ENCODE data around the gene MAGEC1. TPM values are rescaled to one million over a fixed set of nuclear protein-coding genes. Genes with fewer than 3 reads are reported as not detected.
"Not testable (repeated sequence)": the region's sequence is repeated elsewhere in the genome, so short reads cannot be mapped to it uniquely, and the experiment has no call there.

MAGEC1 gene
- polyA plus RNA-seq, 1 donor from 2014 or later: not detected

DNA sequence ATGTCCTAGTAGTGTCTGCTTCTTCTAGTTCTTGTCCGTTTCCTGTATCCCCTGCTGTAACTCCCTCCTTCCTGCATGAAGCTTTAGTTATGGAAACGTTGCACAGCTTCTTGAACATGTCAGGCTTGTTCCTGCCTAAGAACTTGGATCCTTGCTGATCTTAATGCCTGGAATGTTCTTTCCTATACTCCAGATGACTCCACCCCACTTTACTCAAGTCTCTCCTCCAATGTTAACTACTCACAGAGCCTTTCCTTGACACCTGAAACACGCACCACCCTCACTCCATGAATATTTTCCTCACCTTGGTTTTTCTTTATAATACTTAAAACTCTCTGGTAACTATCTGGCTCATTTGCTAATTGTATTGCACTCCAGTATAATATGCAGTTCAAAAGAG, 46.2 kb upstream of the MAGEC1 start:
- Histone ChIP-seq H3K9me2 (ENCODE audit: insufficient read depth, low read length) (no peaks in the 10 kb centered on the region), H3K27ac (ENCODE audit: low read length) (no peak overlapping the region), H3K36me3 (ENCODE audit: insufficient read depth, low read length) (no peaks in the 10 kb centered on the region), H4K20me1 (ENCODE audit: insufficient read depth) (no peaks in the 10 kb centered on the region), H3K79me2 (replicated peaks; ENCODE audit: insufficient read depth, low read length) (no peaks in the 10 kb centered on the region), H3K9me3 (ENCODE audit: low read length) (no peaks in the 10 kb centered on the region), H3F3A (ENCODE audit: insufficient read depth, low read length, poor library complexity, severe bottlenecking) (no peaks in the 10 kb centered on the region), H3K4me3 (ENCODE audit: low read length) (no peak overlapping the region), H2AFZ (ENCODE audit: low read depth, low read length) (no peak overlapping the region), H3K9ac (ENCODE audit: low read length) (no peak overlapping the region), H3K27me3 (ENCODE audit: insufficient read depth, low read depth, low read length) (no peaks in the 10 kb centered on the region), H3K4me2 (ENCODE audit: low read length) (no peak overlapping the region)
- TF ChIP-seq TAF1 (IDR thresholded peaks at IDR 0.05; ENCODE audit: low read depth): no peak
- no peak for TF ChIP-seq EZH2 (IDR thresholded peaks at IDR 0.05; ENCODE audit: borderline replicate concordance, insufficient read depth, low read length, poor library complexity, severe bottlenecking)
- no peak for TF ChIP-seq SMC3 (conservative IDR thresholded peaks at IDR 0.05; ENCODE audit: poor library complexity)
- TF ChIP-seq, protein P1, sequence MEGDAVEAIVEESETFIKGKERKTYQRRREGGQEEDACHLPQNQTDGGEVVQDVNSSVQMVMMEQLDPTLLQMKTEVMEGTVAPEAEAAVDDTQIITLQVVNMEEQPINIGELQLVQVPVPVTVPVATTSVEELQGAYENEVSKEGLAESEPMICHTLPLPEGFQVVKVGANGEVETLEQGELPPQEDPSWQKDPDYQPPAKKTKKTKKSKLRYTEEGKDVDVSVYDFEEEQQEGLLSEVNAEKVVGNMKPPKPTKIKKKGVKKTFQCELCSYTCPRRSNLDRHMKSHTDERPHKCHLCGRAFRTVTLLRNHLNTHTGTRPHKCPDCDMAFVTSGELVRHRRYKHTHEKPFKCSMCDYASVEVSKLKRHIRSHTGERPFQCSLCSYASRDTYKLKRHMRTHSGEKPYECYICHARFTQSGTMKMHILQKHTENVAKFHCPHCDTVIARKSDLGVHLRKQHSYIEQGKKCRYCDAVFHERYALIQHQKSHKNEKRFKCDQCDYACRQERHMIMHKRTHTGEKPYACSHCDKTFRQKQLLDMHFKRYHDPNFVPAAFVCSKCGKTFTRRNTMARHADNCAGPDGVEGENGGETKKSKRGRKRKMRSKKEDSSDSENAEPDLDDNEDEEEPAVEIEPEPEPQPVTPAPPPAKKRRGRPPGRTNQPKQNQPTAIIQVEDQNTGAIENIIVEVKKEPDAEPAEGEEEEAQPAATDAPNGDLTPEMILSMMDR (IDR thresholded peaks at IDR 0.05; ENCODE audit: poor library complexity, severe bottlenecking): no peak

DNA sequence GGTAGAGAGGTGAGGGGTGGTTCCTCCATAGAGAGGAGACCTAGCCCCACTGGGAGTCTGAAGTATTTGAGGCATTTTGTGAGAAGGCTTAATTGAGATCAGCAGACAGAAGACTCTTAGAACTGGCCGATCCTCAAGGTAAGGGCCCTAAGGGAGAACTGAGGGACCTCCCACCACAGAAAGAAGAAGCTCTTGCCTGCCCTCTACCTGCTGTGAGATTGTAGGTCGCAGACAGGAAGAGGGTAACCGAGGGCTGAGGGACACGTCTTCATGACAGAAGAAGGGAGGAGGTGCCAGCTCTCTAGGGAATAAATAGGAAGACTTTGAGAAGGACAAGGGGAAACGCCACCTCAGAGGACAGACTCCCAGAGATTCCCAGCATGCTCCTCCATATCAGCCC, 24.1 kb upstream of the MAGEC1 start:
- TF ChIP-seq RAD21 (conservative IDR thresholded peaks at IDR 0.05) (no peak), MXI1 (conservative IDR thresholded peaks at IDR 0.05; ENCODE audit: poor library complexity, severe bottlenecking) (no peak), TAF1 (IDR thresholded peaks at IDR 0.05; ENCODE audit: low read depth) (no peak), EZH2 (IDR thresholded peaks at IDR 0.05; ENCODE audit: borderline replicate concordance, insufficient read depth, low read length, poor library complexity, severe bottlenecking) (no peak)
- TF ChIP-seq, protein P2, sequence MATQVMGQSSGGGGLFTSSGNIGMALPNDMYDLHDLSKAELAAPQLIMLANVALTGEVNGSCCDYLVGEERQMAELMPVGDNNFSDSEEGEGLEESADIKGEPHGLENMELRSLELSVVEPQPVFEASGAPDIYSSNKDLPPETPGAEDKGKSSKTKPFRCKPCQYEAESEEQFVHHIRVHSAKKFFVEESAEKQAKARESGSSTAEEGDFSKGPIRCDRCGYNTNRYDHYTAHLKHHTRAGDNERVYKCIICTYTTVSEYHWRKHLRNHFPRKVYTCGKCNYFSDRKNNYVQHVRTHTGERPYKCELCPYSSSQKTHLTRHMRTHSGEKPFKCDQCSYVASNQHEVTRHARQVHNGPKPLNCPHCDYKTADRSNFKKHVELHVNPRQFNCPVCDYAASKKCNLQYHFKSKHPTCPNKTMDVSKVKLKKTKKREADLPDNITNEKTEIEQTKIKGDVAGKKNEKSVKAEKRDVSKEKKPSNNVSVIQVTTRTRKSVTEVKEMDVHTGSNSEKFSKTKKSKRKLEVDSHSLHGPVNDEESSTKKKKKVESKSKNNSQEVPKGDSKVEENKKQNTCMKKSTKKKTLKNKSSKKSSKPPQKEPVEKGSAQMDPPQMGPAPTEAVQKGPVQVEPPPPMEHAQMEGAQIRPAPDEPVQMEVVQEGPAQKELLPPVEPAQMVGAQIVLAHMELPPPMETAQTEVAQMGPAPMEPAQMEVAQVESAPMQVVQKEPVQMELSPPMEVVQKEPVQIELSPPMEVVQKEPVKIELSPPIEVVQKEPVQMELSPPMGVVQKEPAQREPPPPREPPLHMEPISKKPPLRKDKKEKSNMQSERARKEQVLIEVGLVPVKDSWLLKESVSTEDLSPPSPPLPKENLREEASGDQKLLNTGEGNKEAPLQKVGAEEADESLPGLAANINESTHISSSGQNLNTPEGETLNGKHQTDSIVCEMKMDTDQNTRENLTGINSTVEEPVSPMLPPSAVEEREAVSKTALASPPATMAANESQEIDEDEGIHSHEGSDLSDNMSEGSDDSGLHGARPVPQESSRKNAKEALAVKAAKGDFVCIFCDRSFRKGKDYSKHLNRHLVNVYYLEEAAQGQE (IDR thresholded peaks at IDR 0.05; ENCODE audit: borderline replicate concordance): no peak
- TF ChIP-seq, protein P1 (IDR thresholded peaks at IDR 0.05; ENCODE audit: poor library complexity, severe bottlenecking): no peak
- Histone ChIP-seq H3K36me3 (ENCODE audit: insufficient read depth, low read length) (no peaks in the 10 kb centered on the region), H3K4me2 (ENCODE audit: low read length) (no peak overlapping the region), H3K9ac (ENCODE audit: low read length) (no peak overlapping the region), H3K9me3 (ENCODE audit: low read length) (no peaks in the 10 kb centered on the region), H3K9me2 (ENCODE audit: insufficient read depth, low read length) (no peaks in the 10 kb centered on the region), H4K20me1 (ENCODE audit: insufficient read depth) (no peaks in the 10 kb centered on the region), H3K4me3 (ENCODE audit: low read length) (no peak overlapping the region), H3K27me3 (ENCODE audit: insufficient read depth, low read depth, low read length) (no peaks in the 10 kb centered on the region), H3K79me2 (replicated peaks; ENCODE audit: insufficient read depth, low read length) (no peaks in the 10 kb centered on the region), H3K27ac (ENCODE audit: low read length) (no peak overlapping the region), H3F3A (ENCODE audit: insufficient read depth, low read length, poor library complexity, severe bottlenecking) (no peaks in the 10 kb centered on the region), H2AFZ (ENCODE audit: low read depth, low read length) (no peak overlapping the region)

DNA sequence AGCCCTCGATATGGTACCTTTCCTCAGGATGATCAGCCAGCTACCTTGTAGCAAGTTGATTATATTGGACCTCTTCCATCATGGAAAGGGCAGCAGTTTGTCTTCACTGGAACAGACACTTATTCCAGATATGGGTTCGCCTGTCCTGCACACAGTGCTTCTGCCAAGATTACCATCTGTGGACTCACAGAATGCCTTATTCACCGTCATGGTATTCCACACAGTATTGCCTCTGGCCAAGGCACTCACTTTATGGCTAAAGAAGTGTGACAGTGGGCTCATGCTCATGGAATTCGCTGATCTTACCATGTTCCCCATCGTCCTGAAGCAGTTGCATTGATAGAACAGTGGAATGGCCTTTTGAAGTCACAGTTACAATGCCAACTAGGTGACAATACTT, 14.9 kb upstream of the MAGEC1 start:
- not testable (repeated sequence) for H3K79me2 ChIP-seq (replicated peaks; ENCODE audit: insufficient read depth, low read length); H3K9ac ChIP-seq (ENCODE audit: low read length); H3K9me3 ChIP-seq (ENCODE audit: low read length); H2AFZ ChIP-seq (ENCODE audit: low read depth, low read length); H3K4me3 ChIP-seq (ENCODE audit: low read length); H3K27me3 ChIP-seq (ENCODE audit: insufficient read depth, low read depth, low read length); H3K9me2 ChIP-seq (ENCODE audit: insufficient read depth, low read length); H3K36me3 ChIP-seq (ENCODE audit: insufficient read depth, low read length); H3K4me2 ChIP-seq (ENCODE audit: low read length); H4K20me1 ChIP-seq (ENCODE audit: insufficient read depth); H3K27ac ChIP-seq (ENCODE audit: low read length); H3F3A ChIP-seq (ENCODE audit: insufficient read depth, low read length, poor library complexity, severe bottlenecking)

Measured in neural cell (in vitro differentiated cells).